Hepatocyte (in vitro differentiated cells): ENCODE measurements around the gene GRID2.

ENCODE experiments used
- CTCF ChIP-seq: fragments of 200-600 bp; sonication (generic); IDR thresholded peaks from 2 replicates; pipeline ENCODE4 v1.5.1; 2016; ENCODE audit warnings: antibody characterized with exemption, mild to moderate bottlenecking; ENCODE audit not compliant: poor library complexity
- EZH2 ChIP-seq: fragments of 200-600 bp; sonication (generic); IDR thresholded peaks from 2 replicates; pipeline ENCODE4 v1.6.1; 2016; ENCODE audit warnings: antibody characterized with exemption, mild to moderate bottlenecking, borderline replicate concordance

- TF ChIP-seq CTCF = no peak
- no peak for TF ChIP-seq EZH2
These were observed 224.8 kb downstream of the GRID2 start for GRCh38 chr4:92528541-92528940.
